T-helper 2 cell treated with Interferon-gamma antibody and Interleukin-4, amounts not matched to agents 100 ng/mL and 5 ng/mL, for 36 hours (primary cell): ENCODE data around the gene SEMA3B. TPM values are rescaled to one million over a fixed set of nuclear protein-coding genes. Genes with fewer than 3 reads are reported as not detected.

Source experiments
- intact Hi-C: fragments of 100-400 bp; cut with micrococcal nuclease; formaldehyde crosslinking; loops from one replicate; pipeline ENCODE4 v1.15.1; 2023
- total RNA-seq: library from RNA; stranded (reverse); gene quantifications from 2 replicates; pipeline ENCODE4 v1.2.3, GENCODE V29; 2022

SEMA3B gene
- total RNA-seq, 1 donor from 2014 or later: 0.30 TPM

DNA sequence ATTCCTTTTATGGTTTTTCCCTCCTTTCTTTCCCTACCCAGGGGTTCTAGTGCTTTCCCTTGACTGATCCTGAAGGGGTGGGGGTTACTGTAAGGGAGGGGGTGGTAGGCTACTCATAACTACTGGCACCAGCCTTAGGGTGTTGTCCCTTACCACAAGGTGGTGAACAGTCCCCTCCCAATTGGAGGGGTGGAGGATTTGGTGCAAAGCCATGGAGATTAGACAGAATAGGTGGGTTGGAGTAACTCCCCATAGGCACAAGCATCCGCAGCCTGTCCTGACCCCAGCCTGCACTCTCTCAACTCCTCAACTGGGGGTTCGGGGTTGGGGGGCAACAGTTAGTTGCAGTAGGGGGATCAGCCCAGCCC is 56.1 kb downstream of the SEMA3B start:
- intact Hi-C loops: no loop called here

DNA sequence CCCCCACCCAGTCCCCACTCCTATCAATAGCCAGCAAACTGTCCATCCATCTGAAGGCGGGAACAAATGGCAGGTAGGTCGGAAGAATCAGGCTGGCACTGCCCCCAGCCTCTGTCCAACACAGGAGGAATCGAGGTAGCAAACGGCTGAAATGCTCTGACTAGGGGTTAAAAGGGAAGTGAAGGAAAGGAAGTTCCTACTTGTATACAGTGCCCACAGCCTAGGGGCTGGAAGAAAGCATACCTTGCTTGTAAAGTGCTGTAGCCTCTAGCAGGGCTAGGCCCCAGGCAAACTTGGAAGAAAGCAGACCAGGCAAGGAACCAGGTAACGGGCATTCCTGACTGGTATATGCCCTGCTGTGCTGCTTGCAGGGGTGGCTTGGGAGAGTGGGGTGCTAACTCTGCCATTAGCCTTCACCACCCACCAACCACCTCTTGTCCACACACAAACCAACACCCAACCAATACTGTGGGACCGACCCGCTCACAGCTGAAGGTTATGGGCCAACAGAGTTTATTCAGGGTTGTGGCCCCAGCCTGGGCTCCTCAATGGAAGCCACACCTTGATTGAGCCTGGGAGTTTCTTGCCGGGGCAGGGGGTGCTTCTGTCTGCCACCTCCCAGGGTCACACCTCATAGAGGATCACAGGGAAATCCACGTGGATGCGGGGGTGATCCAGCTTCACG is 56.7 kb downstream of the SEMA3B start:
- intact Hi-C loops: no loop called here

DNA sequence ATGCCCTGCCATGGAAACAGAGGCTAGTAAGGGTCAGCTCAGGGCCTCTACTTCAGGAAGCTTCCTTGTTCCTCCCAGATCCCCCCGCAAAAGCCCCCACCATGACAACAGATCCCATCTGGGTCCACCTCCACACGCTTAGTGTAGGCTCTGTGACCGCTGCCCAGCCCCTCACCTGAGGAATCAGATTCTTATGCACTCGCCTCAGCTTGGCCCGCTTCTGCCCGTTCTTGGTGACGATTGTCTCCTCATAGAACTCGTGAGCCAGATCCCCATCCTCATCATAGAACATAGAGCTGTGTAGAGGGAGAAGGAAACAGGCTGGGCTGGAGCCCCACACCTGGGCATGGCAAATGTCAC is 57.2 kb downstream of the SEMA3B start:
- intact Hi-C loops: no loop called here

DNA sequence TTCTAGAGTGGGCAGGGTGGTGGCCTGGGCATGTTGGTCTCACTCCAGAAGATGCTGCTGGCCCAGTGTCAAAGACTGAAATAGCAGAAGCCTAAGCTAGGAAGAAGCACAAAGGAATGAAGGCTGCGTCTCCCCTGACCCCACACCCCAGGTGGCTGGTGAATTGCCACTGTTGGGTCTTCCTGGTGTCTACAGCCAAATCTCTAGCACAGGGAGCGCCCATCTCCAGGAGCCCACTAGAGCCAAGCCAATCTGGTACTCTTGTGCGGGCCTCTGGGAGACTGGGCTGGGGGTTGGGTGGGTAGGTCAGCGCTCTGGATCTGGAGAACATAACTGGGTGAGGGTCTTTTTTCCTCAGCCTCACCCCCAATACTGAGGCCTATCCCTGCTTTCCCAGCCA is 58.2 kb downstream of the SEMA3B start:
- intact Hi-C loops: no loop called here

Other genes with a start within 250 kb of the SEMA3B start
- gene RBM5, start 180.2 kb upstream of the SEMA3B start, total RNA-seq: 176 and 185 TPM in 2 replicates
- 0.05 and 0.11 TPM in 2 replicates for gene SEMA3F, start 113.8 kb upstream of the SEMA3B start, total RNA-seq
- gene GNAT1, start 77.5 kb upstream of the SEMA3B start, total RNA-seq: not detected in 2 replicates
- gene SLC38A3, start 63.9 kb upstream of the SEMA3B start, total RNA-seq: not detected in 2 replicates
- 420 and 429 TPM in 2 replicates for gene GNAI2, start 32.9 kb upstream of the SEMA3B start, total RNA-seq
- gene LSMEM2, start 9.9 kb downstream of the SEMA3B start, total RNA-seq: not detected in 2 replicates
- gene IFRD2, start 23.3 kb downstream of the SEMA3B start, total RNA-seq: 99.8 and 103 TPM in 2 replicates
- 13.6 and 15.2 TPM in 2 replicates for gene HYAL3, start 30.3 kb downstream of the SEMA3B start, total RNA-seq
- gene NAA80, start 30.3 kb downstream of the SEMA3B start, total RNA-seq: 27.4 and 29.0 TPM in 2 replicates
- 0.07 TPM in 1 of 2 replicates, not detected in the other for gene HYAL1, start 34.4 kb downstream of the SEMA3B start, total RNA-seq
- 9.0 and 9.1 TPM in 2 replicates for gene HYAL2, start 53.6 kb downstream of the SEMA3B start, total RNA-seq
- 21.0 and 22.1 TPM in 2 replicates for gene TUSC2, start 59.1 kb downstream of the SEMA3B start, total RNA-seq
- gene RASSF1, start 71.7 kb downstream of the SEMA3B start, total RNA-seq: 125 and 127 TPM in 2 replicates
- 3.6 and 4.6 TPM in 2 replicates for gene ZMYND10, start 76.6 kb downstream of the SEMA3B start, total RNA-seq
- gene NPRL2, start 81.6 kb downstream of the SEMA3B start, total RNA-seq: 44.4 and 49.6 TPM in 2 replicates
- gene CYB561D2, start 81.7 kb downstream of the SEMA3B start, total RNA-seq: 42.7 and 46.3 TPM in 2 replicates
- gene TMEM115, start 90.4 kb downstream of the SEMA3B start, total RNA-seq: 17.8 and 18.4 TPM in 2 replicates
- gene CACNA2D2, start 234.5 kb downstream of the SEMA3B start, total RNA-seq: 0.41 and 0.68 TPM in 2 replicates